HCT116 (cell line): ENCODE results near the gene PRRT3. TPM values are rescaled to one million over a fixed set of nuclear protein-coding genes. Genes with fewer than 3 reads are reported as not detected.

Experiments used
- ATAC-seq: fragments of 200-7000 bp; cut with Tn5 transposase; 2 replicates; pipeline ENCODE4 v1.9.1; 2020; ENCODE audit warnings: mild to moderate bottlenecking, moderate library complexity
- BruUV-seq: library from RNA; stranded (reverse); fragments of 400-500 nt; replicated peaks from 2 replicates; lab custom pipeline; 2021; lab: Mats Ljungman, UMichigan
- CTCF ChIA-PET: fragments of 300-600 bp; sonication (Branson Sonifier 250); formaldehyde crosslinking; loops from one replicate; lab custom pipeline; 2021; ENCODE audit warnings: antibody characterized with exemption; lab: Charles Lee
- POLR2A ChIA-PET: fragments of 300-600, 350-600 bp; sonication (Branson Sonifier 250); formaldehyde crosslinking; loops from one replicate; lab custom pipeline; 2021; ENCODE audit warnings: antibody characterized with exemption; lab: Charles Lee
- RAD21 ChIA-PET, 2 experiments: fragments of 300-600 bp; sonication (Branson Sonifier 250); formaldehyde crosslinking; loops; one replicate each; lab custom pipeline; 2023; ENCODE audit warnings: low total read pairs in 2 of 2; ENCODE audit not compliant: uncharacterized antibody in 2 of 2, unreplicated experiment in 2 of 2, low non-redundant PET in 1 of 2; lab: Charles Lee
- DNase-seq: peaks from one replicate; pipeline ENCODE4 v3.0.0-alpha.2; 2010; ENCODE audit warnings: low read depth, low spot score
- H2AFZ ChIP-seq: fragments of 200-600 bp; shearing (Covaris generic), sonication (generic); 2 replicates; pipeline ENCODE4 v1.6.1; 2017; ENCODE audit warnings: low read depth, mixed run types, mixed read lengths, antibody characterized with exemption, low read length; ENCODE audit not compliant: poor library complexity, severe bottlenecking
- H3K27ac ChIP-seq: 2 replicates; pipeline ENCODE4 v1.5.1; 2012; ENCODE audit warnings: low read depth, low read length
- H3K27me3 ChIP-seq: fragments of 200-600 bp; sonication (generic); 2 replicates; pipeline ENCODE4 v1.6.1; 2016; ENCODE audit warnings: mixed run types, low read length, mixed read lengths; ENCODE audit not compliant: insufficient read depth
- H3K36me3 ChIP-seq, 2 experiments: fragments of 200-500 bp in 1 of 2; fragments of 200-600 bp in 1 of 2; sonication (Bioruptor generic) in 1 of 2; sonication (generic) in 1 of 2; 2 replicates each; pipeline versions ENCODE4 v1.5.1 to v1.6.1; 2014 to 2016; ENCODE audit warnings: low read length in 2 of 2, inconsistent platforms in 1 of 2, mixed read lengths in 1 of 2, mixed run types in 1 of 2; ENCODE audit not compliant: insufficient read depth in 2 of 2, control insufficient read depth in 1 of 2
- H3K4me1 ChIP-seq, 2 experiments: fragments of 200-600 bp in 1 of 2; sonication (generic) in 1 of 2; 2 replicates each; pipeline versions ENCODE4 v1.5.1 to v1.6.1; 2012 to 2017; ENCODE audit warnings: low read length in 2 of 2, inconsistent platforms in 1 of 2, mild to moderate bottlenecking in 1 of 2, mixed read lengths in 1 of 2, mixed run types in 1 of 2, moderate library complexity in 1 of 2; ENCODE audit not compliant: insufficient read depth in 2 of 2, control insufficient read depth in 1 of 2
- H3K4me2 ChIP-seq: fragments of 200-600 bp; sonication (generic); 2 replicates; pipeline ENCODE4 v1.6.1; 2017; ENCODE audit warnings: mixed run types, low read length, mixed read lengths
- H3K4me3 ChIP-seq, 2 experiments: fragments of 200-600 bp in 1 of 2; sonication (generic) in 1 of 2; replicated peaks in 1 of 2; 2 replicates each; pipeline ENCODE4 v1.5.1; 2011 to 2016; ENCODE audit warnings: low read length in 2 of 2, control low read depth in 1 of 2, low read depth in 1 of 2, mild to moderate bottlenecking in 1 of 2, mixed read lengths in 1 of 2, mixed run types in 1 of 2
- H3K79me2 ChIP-seq: fragments of 200-600 bp; sonication (generic); 2 replicates; pipeline ENCODE4 v1.6.1; 2017; ENCODE audit warnings: mild to moderate bottlenecking, mixed run types, low read length, moderate library complexity, mixed read lengths; ENCODE audit not compliant: insufficient read depth
- H3K9ac ChIP-seq: fragments of 200-600 bp; sonication (generic); 2 replicates; pipeline ENCODE4 v1.6.1; 2016; ENCODE audit warnings: low read length, mixed read lengths
- H3K9me2 ChIP-seq: fragments of 200-600 bp; sonication (generic), shearing (Covaris generic); 2 replicates; pipeline ENCODE4 v1.6.1; 2017; ENCODE audit warnings: mixed run types, mild to moderate bottlenecking, moderate library complexity; ENCODE audit not compliant: insufficient read depth
- H3K9me3 ChIP-seq, 2 experiments: fragments of 200-500 bp in 1 of 2; fragments of 200-600 bp in 1 of 2; sonication (Bioruptor generic) in 1 of 2; sonication (generic) in 1 of 2; 2 replicates each; pipeline ENCODE4 v1.6.1; 2014 to 2017; ENCODE audit warnings: low read length in 2 of 2, mixed read lengths in 2 of 2, inconsistent platforms in 1 of 2, low read depth in 1 of 2, mild to moderate bottlenecking in 1 of 2, mixed run types in 1 of 2, moderate library complexity in 1 of 2; ENCODE audit not compliant: control insufficient read depth in 1 of 2, insufficient read depth in 1 of 2
- H4K20me1 ChIP-seq: fragments of 200-600 bp; sonication (generic), shearing (Covaris generic); 2 replicates; pipeline ENCODE4 v1.6.1; 2017; ENCODE audit warnings: mixed run types, mild to moderate bottlenecking, moderate library complexity; ENCODE audit not compliant: insufficient read depth
- CBX3 ChIP-seq: IDR thresholded peaks from 2 replicates; pipeline ENCODE4 v1.6.1; 2012; ENCODE audit warnings: low read depth
- EGR1 ChIP-seq: IDR thresholded peaks from 2 replicates; pipeline ENCODE4 v1.6.1; 2012; ENCODE audit warnings: low read depth
- ELF1 ChIP-seq: IDR thresholded peaks from 2 replicates; pipeline ENCODE4 v1.6.1; 2012; ENCODE audit warnings: low read depth, borderline replicate concordance
- EZH2 ChIP-seq: fragments of 200-600 bp; sonication (generic); IDR thresholded peaks from 2 replicates; pipeline ENCODE4 v1.6.1; 2017; ENCODE audit warnings: antibody characterized with exemption, mixed run types
- EZH2phosphoT487 ChIP-seq: fragments of 200-600 bp; IDR thresholded peaks from 2 replicates; pipeline ENCODE4 v1.6.1; 2018; ENCODE audit warnings: antibody characterized with exemption, borderline replicate concordance
- FOSL1 ChIP-seq: IDR thresholded peaks from 2 replicates; pipeline ENCODE4 v1.6.1; 2012; ENCODE audit warnings: low read depth
- JUND ChIP-seq: IDR thresholded peaks from 2 replicates; pipeline ENCODE4 v1.6.1; 2012
- MAX ChIP-seq: IDR thresholded peaks from 2 replicates; pipeline ENCODE4 v1.6.1; 2012
- POLR2A ChIP-seq: IDR thresholded peaks from 2 replicates; pipeline ENCODE4 v1.7.0; 2011; ENCODE audit warnings: borderline replicate concordance; ENCODE audit not compliant: insufficient read depth, insufficient read length; ENCODE audit errors: extremely low read depth
- POLR2AphosphoS5 ChIP-seq: IDR thresholded peaks from 2 replicates; pipeline ENCODE4 v1.6.1; 2011; ENCODE audit warnings: mild to moderate bottlenecking, low read depth, low read length, moderate library complexity
- RAD21 ChIP-seq: IDR thresholded peaks from 2 replicates; pipeline ENCODE4 v1.6.1; 2012; ENCODE audit warnings: low read depth, mild to moderate bottlenecking
- SRF ChIP-seq: IDR thresholded peaks from 2 replicates; pipeline ENCODE4 v1.6.1; 2012; ENCODE audit warnings: low read depth
- TCF7L2 ChIP-seq: IDR thresholded peaks from 2 replicates; pipeline ENCODE4 v1.7.0; 2011; ENCODE audit warnings: borderline replicate concordance, inconsistent platforms; ENCODE audit not compliant: insufficient read depth, insufficient read length; ENCODE audit errors: extremely low read depth
- YY1 ChIP-seq: IDR thresholded peaks from 2 replicates; pipeline ENCODE4 v1.6.1; 2011; ENCODE audit warnings: low read length, low read depth, moderate library complexity, mild to moderate bottlenecking; ENCODE audit not compliant: insufficient replicate concordance; ENCODE audit errors: extremely low read depth
- ZFX ChIP-seq: fragments of 450-650 bp; IDR thresholded peaks from 2 replicates; pipeline ENCODE4 v1.6.1; 2017
- intact Hi-C: fragments of 100-400 bp; cut with micrococcal nuclease; formaldehyde crosslinking; loops from 2 replicates; pipeline ENCODE4 v1.10.0; 2022
- total RNA-seq: library from RNA; stranded (reverse); gene quantifications from one replicate; pipeline ENCODE4 v1.2.1, GENCODE V29; 2021; ENCODE audit not compliant: unreplicated experiment
- TF ChIP-seq, protein P1 (sequence below): IDR thresholded peaks from 2 replicates; pipeline ENCODE4 v1.6.1; 2012; ENCODE audit warnings: low read depth

PRRT3 gene
- total RNA-seq, 1 experiment from 2014 or later = 0.96 TPM

GRCh38 chr3:9949626-9950025 is 2.6 kb downstream of the PRRT3 start:
- no peak overlapping the region for H3K4me3 ChIP-seq
- POLR2A ChIA-PET = no interaction called here
- no peaks in the 10 kb centered on the region for H4K20me1 ChIP-seq
- H3K4me1 ChIP-seq = peaks cover 7 to 32% of the 10 kb centered on the region in 2 experiments; a peak in 3 of 4 replicates
- H3K9me3 ChIP-seq = no peaks in the 10 kb centered on the region
- TF ChIP-seq TCF7L2 (no peak), EGR1 (no peak), JUND (no peak), MAX (no peak), YY1 (no peak), RAD21 (no peak), EZH2phosphoT487 (no peak), SRF (no peak), POLR2A (no peak), CBX3 (no peak), ZFX (no peak), POLR2AphosphoS5 (no peak), ELF1 (no peak), EZH2 (no peak), FOSL1 (no peak)
- TF ChIP-seq, protein P1, sequence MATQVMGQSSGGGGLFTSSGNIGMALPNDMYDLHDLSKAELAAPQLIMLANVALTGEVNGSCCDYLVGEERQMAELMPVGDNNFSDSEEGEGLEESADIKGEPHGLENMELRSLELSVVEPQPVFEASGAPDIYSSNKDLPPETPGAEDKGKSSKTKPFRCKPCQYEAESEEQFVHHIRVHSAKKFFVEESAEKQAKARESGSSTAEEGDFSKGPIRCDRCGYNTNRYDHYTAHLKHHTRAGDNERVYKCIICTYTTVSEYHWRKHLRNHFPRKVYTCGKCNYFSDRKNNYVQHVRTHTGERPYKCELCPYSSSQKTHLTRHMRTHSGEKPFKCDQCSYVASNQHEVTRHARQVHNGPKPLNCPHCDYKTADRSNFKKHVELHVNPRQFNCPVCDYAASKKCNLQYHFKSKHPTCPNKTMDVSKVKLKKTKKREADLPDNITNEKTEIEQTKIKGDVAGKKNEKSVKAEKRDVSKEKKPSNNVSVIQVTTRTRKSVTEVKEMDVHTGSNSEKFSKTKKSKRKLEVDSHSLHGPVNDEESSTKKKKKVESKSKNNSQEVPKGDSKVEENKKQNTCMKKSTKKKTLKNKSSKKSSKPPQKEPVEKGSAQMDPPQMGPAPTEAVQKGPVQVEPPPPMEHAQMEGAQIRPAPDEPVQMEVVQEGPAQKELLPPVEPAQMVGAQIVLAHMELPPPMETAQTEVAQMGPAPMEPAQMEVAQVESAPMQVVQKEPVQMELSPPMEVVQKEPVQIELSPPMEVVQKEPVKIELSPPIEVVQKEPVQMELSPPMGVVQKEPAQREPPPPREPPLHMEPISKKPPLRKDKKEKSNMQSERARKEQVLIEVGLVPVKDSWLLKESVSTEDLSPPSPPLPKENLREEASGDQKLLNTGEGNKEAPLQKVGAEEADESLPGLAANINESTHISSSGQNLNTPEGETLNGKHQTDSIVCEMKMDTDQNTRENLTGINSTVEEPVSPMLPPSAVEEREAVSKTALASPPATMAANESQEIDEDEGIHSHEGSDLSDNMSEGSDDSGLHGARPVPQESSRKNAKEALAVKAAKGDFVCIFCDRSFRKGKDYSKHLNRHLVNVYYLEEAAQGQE = no peak
- CTCF ChIA-PET = no interaction called here
- ATAC-seq (no peak), DNase-seq (no peak)
- H3K27me3 ChIP-seq = no peaks in the 10 kb centered on the region
- no peak overlapping the region for H3K27ac ChIP-seq
- H3K9ac ChIP-seq = no peak overlapping the region
- RAD21 ChIA-PET = no interaction called here
- BruUV-seq = no TSS peak
- no peak overlapping the region for H2AFZ ChIP-seq
- intact Hi-C loops = loop anchor here (5.0 to 10.0 kb wide), 3 partner anchors 232 to 447 kb away; no protein-coding TSS in a partner anchor
- no peak overlapping the region for H3K4me2 ChIP-seq
- peaks cover 6% of the 10 kb centered on the region; the same call in 1 of the 2 replicates for H3K79me2 ChIP-seq
- peaks cover 0 to 6% of the 10 kb centered on the region in 2 experiments; a peak in 1 of 4 replicates for H3K36me3 ChIP-seq
- H3K9me2 ChIP-seq = no peaks in the 10 kb centered on the region
